ENCODE measurements around the gene GON4L.
A peak's percentile ranks its signal among the peaks of the same experiment; 100 is the strongest.
"Not testable (repeated sequence)": the region's sequence is repeated elsewhere in the genome, so short reads cannot be mapped to it uniquely, and the experiment has no call there.

GON4L gene, protein sequence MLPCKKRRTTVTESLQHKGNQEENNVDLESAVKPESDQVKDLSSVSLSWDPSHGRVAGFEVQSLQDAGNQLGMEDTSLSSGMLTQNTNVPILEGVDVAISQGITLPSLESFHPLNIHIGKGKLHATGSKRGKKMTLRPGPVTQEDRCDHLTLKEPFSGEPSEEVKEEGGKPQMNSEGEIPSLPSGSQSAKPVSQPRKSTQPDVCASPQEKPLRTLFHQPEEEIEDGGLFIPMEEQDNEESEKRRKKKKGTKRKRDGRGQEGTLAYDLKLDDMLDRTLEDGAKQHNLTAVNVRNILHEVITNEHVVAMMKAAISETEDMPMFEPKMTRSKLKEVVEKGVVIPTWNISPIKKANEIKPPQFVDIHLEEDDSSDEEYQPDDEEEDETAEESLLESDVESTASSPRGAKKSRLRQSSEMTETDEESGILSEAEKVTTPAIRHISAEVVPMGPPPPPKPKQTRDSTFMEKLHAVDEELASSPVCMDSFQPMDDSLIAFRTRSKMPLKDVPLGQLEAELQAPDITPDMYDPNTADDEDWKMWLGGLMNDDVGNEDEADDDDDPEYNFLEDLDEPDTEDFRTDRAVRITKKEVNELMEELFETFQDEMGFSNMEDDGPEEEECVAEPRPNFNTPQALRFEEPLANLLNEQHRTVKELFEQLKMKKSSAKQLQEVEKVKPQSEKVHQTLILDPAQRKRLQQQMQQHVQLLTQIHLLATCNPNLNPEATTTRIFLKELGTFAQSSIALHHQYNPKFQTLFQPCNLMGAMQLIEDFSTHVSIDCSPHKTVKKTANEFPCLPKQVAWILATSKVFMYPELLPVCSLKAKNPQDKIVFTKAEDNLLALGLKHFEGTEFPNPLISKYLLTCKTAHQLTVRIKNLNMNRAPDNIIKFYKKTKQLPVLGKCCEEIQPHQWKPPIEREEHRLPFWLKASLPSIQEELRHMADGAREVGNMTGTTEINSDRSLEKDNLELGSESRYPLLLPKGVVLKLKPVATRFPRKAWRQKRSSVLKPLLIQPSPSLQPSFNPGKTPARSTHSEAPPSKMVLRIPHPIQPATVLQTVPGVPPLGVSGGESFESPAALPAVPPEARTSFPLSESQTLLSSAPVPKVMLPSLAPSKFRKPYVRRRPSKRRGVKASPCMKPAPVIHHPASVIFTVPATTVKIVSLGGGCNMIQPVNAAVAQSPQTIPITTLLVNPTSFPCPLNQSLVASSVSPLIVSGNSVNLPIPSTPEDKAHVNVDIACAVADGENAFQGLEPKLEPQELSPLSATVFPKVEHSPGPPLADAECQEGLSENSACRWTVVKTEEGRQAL (N-terminal part only)

DNA sequence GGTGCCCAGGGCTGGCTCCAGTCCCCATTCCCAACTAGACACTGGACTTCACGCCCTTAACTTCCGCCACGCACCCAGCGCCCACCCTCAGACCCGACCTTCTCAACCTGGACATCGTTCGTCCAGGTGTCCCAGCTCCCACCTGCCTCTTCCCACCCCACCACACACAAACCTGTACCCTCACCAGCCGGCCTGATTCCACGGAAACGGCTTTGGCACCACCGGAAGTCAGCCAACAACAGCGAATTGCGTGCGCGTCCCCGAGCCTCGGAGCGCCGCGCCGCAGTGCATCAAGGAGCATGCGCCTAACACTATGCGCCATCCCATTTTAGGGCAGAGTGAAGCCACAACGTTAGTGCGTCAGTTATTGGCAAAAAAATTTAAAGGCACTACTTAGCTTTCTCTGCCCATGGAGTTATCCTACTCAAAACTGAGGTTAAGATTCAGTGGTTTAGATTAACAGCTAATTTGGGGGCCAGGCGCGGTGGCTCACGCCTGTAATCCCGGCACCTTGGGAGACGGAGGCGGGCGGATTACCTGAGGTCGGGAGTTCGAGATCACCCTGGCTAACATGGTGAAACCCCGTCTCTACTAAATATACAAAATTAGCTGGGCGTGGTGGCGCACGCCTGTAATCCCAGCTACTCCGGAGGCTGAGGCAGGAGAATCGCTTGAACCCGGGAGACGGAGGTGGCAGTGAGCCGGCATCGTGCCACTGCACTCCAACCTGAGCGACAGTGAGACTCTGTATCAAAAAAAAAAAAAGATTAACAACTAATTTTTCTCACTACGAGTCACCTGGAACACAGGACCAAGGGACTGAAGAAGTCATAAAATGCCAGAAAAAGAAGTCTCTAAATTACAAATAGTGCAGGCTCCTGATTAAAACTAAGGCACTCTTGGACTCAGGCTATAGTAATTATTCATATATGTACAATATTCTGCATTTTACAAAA, at the start of gene GON4L:
Gene GON4L (minus strand): TSS at position 240 of the 956 bp plus-strand sequence. CDS start 3,434 bp downstream, outside the sequence.
- DNase-seq (ENCODE audit: low read depth, low spot score) = peak; percentile 90

DNA sequence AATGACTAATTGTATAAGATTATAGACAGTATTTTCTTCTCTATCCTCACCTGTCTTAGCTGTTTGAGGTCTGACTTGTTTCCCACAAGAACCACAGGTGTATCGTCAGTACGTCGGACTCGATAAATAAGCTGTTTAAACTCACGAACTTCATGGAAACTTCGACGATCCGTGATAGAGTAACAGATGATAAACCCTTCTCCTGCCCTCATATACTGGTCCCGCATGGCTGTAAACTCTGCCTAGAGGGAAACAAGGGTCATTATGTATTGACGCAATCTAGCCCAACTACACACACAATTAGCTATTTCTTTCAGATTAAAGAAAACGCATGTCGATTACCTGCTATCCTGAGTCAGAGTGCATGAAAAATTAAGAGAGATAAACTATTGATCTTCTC, 47.2 kb upstream of the GON4L start:
- DNase-seq (ENCODE audit: low read depth, low spot score) = no peak

DNA sequence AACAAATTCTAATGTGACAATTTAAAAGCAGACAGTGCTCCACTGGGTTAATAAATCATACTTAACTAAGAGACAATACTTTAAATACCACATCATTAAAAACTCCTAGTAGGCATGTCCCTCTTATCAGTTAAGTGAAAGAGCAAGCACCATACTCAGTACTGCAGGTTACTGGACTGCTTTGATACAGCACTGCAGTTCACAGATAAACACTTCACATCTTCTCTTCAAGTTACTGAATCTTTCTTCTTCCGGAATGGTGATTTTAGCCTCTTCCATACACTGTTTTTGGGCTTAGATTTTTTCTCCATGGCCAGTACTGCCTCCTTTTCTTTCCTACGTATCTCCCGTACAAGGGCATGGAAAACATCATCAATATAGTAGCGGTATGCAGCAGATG, 43.1 kb upstream of the GON4L start:
- no peak for DNase-seq (ENCODE audit: low read depth, low spot score)

DNA sequence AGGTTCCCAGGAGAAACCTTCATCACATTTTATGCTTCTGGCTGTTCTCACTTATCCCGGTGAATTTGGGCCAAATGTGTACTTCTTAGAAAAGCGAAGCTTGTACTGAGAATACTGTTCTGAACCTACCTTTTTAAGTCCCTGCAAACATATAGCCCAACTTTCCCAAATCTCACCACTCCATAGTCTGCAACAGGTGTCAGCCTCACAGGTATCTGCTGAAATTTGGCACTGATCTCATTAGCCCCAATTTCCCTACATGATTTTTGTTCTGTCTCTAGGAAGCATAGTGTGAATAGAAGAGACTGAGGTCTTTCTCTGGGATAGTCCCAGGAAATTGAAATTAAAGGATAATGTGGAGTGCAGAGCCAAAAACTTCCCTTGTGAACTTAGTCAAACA, 42.7 kb upstream of the GON4L start:
- no peak for DNase-seq (ENCODE audit: low read depth, low spot score)

DNA sequence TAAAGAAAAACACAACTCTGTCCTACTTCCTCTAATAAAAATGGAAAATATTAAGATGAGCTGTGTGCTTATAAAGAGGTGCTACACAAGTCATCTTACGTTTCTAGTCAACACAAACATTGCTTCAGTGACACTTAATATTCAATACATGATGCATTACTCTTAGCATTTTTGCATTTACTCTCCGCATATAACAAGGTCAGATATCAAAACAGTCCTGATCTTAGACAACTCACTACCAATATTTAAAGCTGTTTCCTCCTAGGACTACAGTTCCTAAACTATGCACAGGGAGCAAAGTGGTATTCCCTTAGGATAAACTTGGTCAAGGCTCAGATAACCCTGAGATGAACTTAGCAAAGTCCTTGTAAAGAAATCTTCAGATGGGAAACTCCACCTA, 41.9 kb upstream of the GON4L start:
- DNase-seq (ENCODE audit: low read depth, low spot score) = no peak

DNA sequence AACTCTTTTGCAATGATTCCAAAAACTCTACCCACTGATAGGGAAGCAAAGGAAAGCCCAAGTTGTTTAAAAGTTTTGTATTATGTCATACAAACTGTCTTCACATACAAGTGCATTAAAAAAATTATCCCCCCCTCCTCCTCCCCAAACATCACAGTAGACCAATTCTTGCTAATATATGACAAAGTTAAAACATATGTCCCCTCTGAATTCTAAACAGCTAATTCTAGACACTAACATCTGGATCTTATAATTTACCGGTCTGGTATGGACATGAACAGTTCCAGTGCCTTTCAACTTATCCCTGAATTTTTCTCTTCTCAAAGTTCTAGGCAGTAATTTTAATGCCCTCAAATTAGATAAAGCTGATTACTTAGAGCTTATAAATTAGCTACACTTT, 40.7 kb upstream of the GON4L start:
- DNase-seq (ENCODE audit: low read depth, low spot score) = no peak

DNA sequence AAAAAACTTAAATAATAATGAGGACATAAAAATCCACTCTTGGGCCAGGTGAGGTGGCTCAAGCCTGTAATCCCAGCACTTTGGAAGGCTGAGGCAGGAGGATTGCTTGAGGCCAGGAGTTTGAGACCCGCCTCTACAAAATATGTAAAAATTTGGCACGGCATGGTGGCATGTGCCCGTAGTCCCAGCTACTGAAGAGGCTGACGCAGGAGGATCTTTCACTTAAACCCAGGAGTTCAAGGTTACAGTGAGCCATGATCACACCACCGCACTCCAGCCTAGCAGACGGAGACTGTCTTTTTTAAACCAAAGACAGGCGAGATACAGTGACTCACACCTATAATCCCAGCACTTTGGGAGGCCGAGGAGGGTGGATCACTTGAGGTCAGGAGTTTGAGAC, 39.5 kb upstream of the GON4L start:
- not testable (repeated sequence) for DNase-seq (ENCODE audit: low read depth, low spot score)

DNA sequence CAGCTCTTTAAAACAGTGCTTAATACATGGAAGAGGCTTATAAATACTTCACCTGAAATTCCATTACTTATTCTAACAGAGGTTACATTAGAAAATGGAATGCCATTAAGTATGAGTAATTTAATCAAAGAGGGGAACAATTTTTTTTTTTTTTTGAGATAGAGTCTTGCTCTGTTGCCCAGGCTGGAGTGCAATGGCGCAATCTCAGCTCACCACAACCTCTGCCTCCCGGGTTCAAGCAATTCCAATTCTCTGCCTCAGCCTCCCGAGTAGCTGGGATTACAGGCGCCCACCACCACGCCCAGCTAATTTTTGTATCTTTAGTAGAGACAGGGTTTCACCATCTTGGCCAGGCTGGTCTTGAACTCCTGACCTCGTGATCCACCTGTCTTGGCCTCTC, 38.6 kb upstream of the GON4L start:
- not testable (repeated sequence) for DNase-seq (ENCODE audit: low read depth, low spot score)

DNA sequence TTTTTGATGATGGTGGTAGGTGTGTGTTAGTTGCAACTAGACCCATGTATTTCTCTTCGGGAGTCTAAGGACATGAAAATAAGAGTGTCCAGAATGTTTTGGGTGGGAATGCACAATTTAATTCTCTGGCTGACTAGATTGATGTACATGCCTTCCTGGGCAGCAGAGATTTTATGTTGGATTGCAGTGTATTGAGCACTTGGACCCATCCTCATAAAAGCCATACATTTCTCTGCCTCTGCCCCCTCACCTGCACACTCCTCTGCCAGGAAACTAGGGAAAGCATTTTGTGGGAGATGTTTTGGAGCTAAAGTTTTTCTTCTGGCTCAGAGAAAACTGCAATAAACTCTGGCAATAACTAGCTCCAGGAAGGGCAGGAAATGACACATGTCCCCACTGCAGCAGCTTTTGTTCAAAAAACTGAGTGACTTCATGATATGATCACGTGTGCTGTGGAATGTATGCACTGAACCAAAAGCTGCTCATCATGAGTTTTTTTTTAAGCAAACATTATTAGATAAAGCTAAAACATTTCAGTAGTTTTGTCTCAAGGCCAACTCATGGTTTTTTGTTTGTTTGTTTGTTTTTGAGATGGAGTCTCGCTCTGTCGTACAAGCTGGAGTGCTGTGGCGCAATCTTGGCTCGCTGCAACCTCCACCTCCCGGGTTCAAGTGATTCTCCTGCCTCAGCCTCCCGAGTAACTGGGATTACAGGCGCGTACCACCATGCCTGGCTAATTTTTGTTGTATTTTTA, 36.6 kb upstream of the GON4L start:
- no peak for DNase-seq (ENCODE audit: low read depth, low spot score)

DNA sequence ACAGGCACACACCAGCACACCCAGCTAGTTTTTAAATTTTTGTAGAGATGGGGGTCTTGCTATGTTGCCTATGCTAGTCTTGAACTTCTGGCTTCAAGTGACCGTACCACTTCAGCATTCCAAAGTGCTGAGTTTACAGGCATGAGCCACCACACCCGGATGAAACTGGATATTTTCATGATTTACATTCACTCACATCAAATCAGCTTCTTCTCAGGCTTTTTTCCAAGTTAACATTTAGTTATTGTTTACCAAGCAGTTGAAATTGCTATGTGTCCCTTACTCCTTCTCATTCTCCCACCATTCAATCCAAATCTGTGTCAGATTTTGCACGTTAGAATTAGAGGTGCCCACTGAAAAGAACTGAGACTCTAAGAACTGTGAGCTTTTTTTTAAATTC, 35.8 kb upstream of the GON4L start:
- DNase-seq (ENCODE audit: low read depth, low spot score) = no peak

DNA sequence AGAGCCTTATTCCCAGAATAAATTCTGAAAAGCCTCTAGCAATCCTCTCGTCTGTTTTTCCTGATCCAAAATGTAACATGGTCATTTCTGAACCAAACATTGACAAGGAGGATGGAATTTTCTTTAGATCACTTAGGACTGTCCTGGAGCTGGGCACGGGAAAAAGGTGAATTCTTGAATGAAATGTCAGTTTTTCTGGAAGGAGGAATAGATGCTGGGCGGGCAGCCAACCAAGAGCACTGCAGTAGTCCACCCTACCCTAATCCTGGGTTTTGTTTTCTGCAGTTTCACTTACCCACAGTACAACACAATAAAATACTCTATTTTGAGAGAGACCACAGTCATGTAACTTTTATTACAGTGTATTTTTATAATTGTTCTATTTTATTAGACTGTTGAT, 33.2 kb upstream of the GON4L start:
- no peak for DNase-seq (ENCODE audit: low read depth, low spot score)

DNA sequence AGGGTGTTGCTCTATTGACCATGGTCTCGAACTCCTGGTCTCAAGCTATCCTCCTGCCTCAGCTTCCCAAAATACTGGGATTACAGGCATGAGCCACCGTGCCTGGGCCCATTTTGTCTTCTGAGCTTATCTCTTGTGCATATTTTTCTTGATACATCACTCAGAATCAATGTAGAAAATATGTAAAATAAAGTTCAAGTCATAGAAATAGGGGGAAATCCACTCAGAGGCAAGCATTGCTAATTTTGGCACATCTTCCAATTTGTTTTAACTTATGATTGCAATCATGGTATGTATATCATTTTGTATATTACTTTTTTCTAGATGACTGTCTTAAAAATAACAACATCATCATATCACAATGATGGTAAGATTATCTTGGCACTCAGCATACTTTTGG, 32.6 kb upstream of the GON4L start:
- no peak for DNase-seq (ENCODE audit: low read depth, low spot score)

DNA sequence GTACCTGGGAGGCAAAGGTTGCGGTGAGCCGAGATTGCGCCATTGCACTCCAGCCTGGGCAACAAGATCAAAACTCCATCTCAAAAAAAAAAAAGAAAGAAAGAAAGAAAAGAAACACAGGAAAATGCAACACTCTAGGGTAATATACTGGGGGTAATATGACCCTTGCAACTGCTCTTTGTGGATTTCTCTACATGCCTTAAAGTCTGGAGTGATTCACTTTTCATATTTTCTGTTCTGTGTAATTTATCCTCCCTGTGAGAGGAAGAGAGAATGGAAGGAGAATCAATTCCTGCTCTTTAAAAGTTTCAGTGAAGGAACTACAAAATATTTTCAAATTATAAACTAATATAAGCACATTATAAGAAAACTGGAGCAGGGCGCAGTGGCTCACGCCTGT, 31.5 kb upstream of the GON4L start:
- DNase-seq (ENCODE audit: low read depth, low spot score) = no peak

DNA sequence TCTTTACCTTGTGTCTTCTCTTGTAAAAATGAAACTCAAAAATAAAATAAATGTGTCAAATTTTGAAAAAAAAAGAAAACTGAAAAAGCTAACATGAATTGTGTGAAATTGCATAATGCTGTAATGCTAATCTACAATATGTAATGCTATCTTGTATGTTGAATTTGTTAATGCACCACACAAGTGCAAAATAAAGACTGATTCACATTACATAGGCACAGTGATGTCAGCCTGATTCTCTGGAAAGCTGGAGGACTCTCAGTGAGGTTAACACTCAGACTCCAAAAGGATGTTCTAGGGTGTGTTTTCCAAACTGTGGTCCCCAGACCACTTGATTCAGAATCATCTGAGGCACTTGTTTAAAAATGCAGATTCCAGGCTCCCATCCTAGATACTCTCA, 28.0 kb upstream of the GON4L start:
- DNase-seq (ENCODE audit: low read depth, low spot score) = no peak

DNA sequence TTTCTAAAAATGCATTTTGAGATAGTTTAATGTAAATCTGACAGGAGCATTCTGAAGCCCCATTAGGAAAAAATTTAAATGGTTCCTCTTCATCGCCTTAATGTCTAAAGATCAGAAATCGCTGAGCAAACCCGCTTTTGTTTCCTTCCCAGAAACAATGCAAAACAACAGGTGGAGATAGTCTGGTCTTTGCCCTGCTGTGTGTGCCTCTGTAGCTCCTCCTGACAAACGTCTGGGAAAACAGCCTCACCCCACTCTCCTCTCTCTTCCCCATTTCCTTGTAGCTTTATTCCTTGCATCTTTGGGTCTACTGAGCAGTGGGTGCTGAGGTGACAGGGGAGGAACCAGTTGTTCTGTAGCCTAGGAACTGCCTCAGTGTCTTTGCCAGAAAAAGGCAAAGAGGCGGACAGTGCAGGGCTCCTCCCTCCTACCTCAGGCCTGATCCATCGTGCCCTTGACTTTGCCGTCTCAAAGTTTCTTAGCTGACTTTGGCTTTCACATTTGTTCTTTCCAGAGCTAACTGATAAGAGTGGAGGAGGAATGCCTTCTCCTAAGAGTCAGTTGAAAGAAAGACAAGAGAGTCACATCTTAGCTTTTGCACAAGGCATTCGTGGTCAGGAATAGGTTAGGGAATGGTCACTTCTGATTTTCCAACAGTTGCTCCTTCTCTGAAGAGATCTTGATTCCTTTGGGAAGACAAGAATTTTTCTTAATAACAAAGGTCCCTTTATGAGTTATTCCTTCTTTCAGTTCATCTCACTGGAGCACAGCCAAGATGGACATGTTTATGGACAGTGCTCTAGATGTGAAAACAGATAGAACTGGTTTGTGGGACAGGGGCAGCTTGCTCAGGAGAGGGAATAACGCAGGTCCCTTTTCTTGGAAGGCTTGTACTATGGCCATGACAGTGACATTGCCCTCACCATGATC, 27.3 kb upstream of the GON4L start:
- DNase-seq (ENCODE audit: low read depth, low spot score) = no peak

DNA sequence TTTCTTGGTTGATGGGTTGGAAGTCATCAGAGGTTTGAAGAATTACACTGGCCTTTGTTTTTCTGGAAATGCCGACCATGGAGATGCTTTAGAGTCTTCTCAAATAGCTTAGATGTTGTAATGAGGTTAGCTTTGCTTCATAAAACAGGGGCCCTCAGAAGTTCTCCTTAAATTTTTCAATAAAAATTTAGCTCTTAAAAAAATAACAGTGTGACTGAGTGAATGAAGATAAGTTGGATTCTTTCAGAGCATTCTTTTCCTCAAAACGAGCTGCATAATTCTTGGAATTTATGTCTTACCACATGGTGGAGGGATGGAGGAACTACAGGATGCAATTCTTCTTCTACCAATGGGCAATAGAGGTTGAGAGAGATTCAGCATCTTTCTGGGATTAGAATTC, 25.8 kb upstream of the GON4L start:
- DNase-seq (ENCODE audit: low read depth, low spot score) = no peak

DNA sequence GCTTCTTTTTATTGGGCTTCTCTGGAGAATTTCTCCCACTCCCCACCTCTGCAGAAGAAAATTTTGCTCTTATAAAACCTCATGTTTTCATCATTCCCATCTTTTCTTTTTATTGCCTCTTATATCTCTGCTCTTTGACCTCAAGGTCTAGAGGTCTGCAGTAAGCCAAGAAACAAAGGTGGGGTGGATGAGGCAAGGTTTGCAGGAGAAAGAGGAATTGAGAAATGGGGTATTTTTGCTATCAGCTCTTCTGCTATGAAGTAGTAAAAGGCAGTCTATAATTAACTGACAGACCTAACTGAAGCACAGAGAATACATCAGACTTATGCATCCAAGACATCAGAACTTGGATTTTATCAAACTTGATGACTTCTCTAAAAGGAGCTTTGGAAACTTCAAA, 25.2 kb upstream of the GON4L start:
- DNase-seq (ENCODE audit: low read depth, low spot score) = no peak

DNA sequence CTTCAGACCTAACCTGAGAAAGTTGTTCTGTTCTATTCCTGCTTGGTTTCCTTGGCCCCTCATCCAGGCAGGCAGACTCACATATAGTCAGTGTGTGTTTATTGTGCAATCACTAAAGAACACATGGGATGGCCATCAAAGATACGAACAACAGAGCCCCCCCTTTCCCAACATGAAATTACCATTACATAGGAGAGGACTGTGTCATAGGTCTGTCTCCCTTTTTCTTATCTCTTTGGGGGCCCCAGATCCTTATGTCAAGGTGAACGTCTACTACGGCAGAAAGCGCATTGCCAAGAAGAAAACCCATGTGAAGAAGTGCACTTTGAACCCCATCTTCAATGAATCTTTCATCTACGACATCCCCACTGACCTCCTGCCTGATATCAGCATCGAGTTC, 23.9 kb upstream of the GON4L start:
- DNase-seq (ENCODE audit: low read depth, low spot score) = no peak

DNA sequence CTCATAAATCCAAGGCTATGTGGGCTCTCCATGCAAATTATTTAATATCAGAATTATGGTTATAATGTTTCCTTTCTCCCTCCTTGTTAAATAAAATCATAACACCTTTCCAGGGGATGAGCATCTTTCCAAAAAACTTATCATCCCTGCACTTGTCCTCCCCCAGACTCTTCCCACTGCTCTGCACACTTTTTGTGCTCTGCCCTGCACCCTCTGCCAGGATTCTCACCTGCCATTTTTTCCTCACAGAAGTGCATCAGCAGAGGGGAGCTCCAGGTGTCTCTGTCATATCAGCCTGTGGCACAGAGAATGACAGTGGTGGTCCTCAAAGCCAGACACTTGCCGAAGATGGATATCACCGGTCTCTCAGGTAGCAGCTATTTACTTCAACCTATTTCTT, 23.2 kb upstream of the GON4L start:
- DNase-seq (ENCODE audit: low read depth, low spot score) = no peak

All from ELF-1 (cell line).